Measurements from ENCODE around the gene SDK1. TPM values are rescaled to one million over a fixed set of nuclear protein-coding genes. Genes with fewer than 3 reads are reported as not detected.

The SDK1 gene
- total RNA-seq, 2 donors from 2014 or later, result 3.1 to 3.6 TPM

GRCh38 chr7:3548815-3549214 is 247.8 kb downstream of the SDK1 start:
- no peak overlapping the region for H3K4me3 ChIP-seq
- no peak for TF ChIP-seq CTCF (IDR thresholded peaks at IDR 0.05)

GRCh38 chr7:3549601-3550000 is 248.5 kb downstream of the SDK1 start:
- H3K27me3 ChIP-seq, result no peaks in the 10 kb centered on the region
- H3K36me3 ChIP-seq, result no peaks in the 10 kb centered on the region
- no peaks in the 10 kb centered on the region for H3K9me3 ChIP-seq
- no peak overlapping the region for H3K27ac ChIP-seq
- no peak for TF ChIP-seq CTCF (IDR thresholded peaks at IDR 0.05)
- DNase-seq (ENCODE audit: low spot score), result no peak
- no peaks in the 10 kb centered on the region for H3K4me1 ChIP-seq
- no peak overlapping the region for H3K4me3 ChIP-seq

More at GRCh38 chr7:3548815-3549214, 247.8 kb downstream of the SDK1 start:
- Histone ChIP-seq H3K27me3 (no peaks in the 10 kb centered on the region), H3K4me1 (no peaks in the 10 kb centered on the region), H3K9me3 (no peaks in the 10 kb centered on the region), H3K36me3 (no peaks in the 10 kb centered on the region), H3K27ac (no peak overlapping the region)
- DNase-seq (ENCODE audit: low spot score), result no peak

GRCh38 chr7:3551536-3551935 is 250.5 kb downstream of the SDK1 start:
- TF ChIP-seq CTCF (IDR thresholded peaks at IDR 0.05), result no peak
- H3K9me3 ChIP-seq, result peaks cover 0 to 11% of the 10 kb centered on the region in 2 donors
- no peaks in the 10 kb centered on the region for H3K36me3 ChIP-seq
- H3K27me3 ChIP-seq, result no peaks in the 10 kb centered on the region
- DNase-seq (ENCODE audit: low spot score), result no peak
- no peak overlapping the region for H3K27ac ChIP-seq
- no peak overlapping the region for H3K4me3 ChIP-seq
- no peaks in the 10 kb centered on the region for H3K4me1 ChIP-seq

GRCh38 chr7:3552499-3552898 is 251.4 kb downstream of the SDK1 start:
- H3K4me3 ChIP-seq, result no peak overlapping the region
- no peak for TF ChIP-seq CTCF (IDR thresholded peaks at IDR 0.05)
- no peaks in the 10 kb centered on the region for H3K4me1 ChIP-seq
- H3K27me3 ChIP-seq, result no peaks in the 10 kb centered on the region
- H3K36me3 ChIP-seq, result no peaks in the 10 kb centered on the region
- H3K9me3 ChIP-seq, result peaks cover 0 to 16% of the 10 kb centered on the region in 2 donors
- no peak overlapping the region for H3K27ac ChIP-seq
- no peak for DNase-seq (ENCODE audit: low spot score)

- Histone ChIP-seq H3K27me3 (no peaks in the 10 kb centered on the region), H3K4me3 (no peak overlapping the region), H3K27ac (no peak overlapping the region), H3K9me3 (peaks cover 0 to 16% of the 10 kb centered on the region in 2 donors), H3K36me3 (no peaks in the 10 kb centered on the region), H3K4me1 (peaks cover 0 to 7% of the 10 kb centered on the region in 2 donors)
- no peak for TF ChIP-seq CTCF (IDR thresholded peaks at IDR 0.05)
- no peak for DNase-seq (ENCODE audit: low spot score)
These were observed 257.3 kb downstream of the SDK1 start for GRCh38 chr7:3558400-3558799.

GRCh38 chr7:3559278-3559677 is 258.2 kb downstream of the SDK1 start:
- H3K27me3 ChIP-seq, result no peaks in the 10 kb centered on the region
- DNase-seq (ENCODE audit: low spot score), result no peak
- H3K9me3 ChIP-seq, result peaks cover 0 to 16% of the 10 kb centered on the region in 2 donors
- no peak for TF ChIP-seq CTCF (IDR thresholded peaks at IDR 0.05)
- H3K4me1 ChIP-seq, result peaks cover 0 to 7% of the 10 kb centered on the region in 2 donors
- no peak overlapping the region for H3K4me3 ChIP-seq
- H3K27ac ChIP-seq, result no peak overlapping the region
- no peaks in the 10 kb centered on the region for H3K36me3 ChIP-seq

Measured in right atrium auricular region (tissue), 2 donors.